Naive thymus-derived CD4-positive, alpha-beta T cell (primary cell): Measurements from ENCODE around the gene SLC43A1. TPM values are rescaled to one million over a fixed set of nuclear protein-coding genes. Genes with fewer than 3 reads are reported as not detected.
A peak's percentile ranks its signal among the peaks of the same experiment; 100 is the strongest.

ENCODE experiments used
- ATAC-seq: fragments of 150-1000 bp; cut with Tn5 transposase; 2 replicates; pipeline ENCODE4 v1.10.0; 2021; ENCODE audit warnings: mild to moderate bottlenecking, moderate library complexity
- CTCF ChIA-PET: fragments of 350-600 bp; sonication (Branson Sonifier 250); formaldehyde crosslinking; loops from one replicate; lab custom pipeline; 2021; ENCODE audit warnings: antibody characterized with exemption; lab: Charles Lee
- POLR2A ChIA-PET: fragments of 350-600 bp; sonication (Branson Sonifier 250); formaldehyde crosslinking; loops from one replicate; lab custom pipeline; 2021; ENCODE audit warnings: antibody characterized with exemption, inconsistent platforms; lab: Charles Lee
- DNase-seq, 9 donors: peaks; one replicate each; pipeline versions ENCODE4 v3.0.0 to v3.0.0-alpha.2; 2020 to 2022; ENCODE audit warnings: mixed read lengths in 1 of 9
- H3K27ac ChIP-seq: one replicate; pipeline ENCODE4 v1.7.0; 2013; ENCODE audit warnings: mild to moderate bottlenecking, low read depth, low read length, moderate library complexity
- H3K27me3 ChIP-seq, 2 donors: one replicate each; pipeline ENCODE4 v1.7.0; 2013; ENCODE audit warnings: low read length in 2 of 2, mild to moderate bottlenecking in 2 of 2, moderate library complexity in 2 of 2; ENCODE audit not compliant: control insufficient read depth in 2 of 2, insufficient read depth in 2 of 2
- H3K36me3 ChIP-seq, 3 experiments: 1 replicate in 2 of 3; 2 replicates in 1 of 3; pipeline ENCODE4 v1.7.0; 2013; ENCODE audit warnings: low read length in 3 of 3, mild to moderate bottlenecking in 3 of 3, moderate library complexity in 1 of 3; ENCODE audit not compliant: insufficient read depth in 3 of 3, control insufficient read depth in 2 of 3
- H3K4me1 ChIP-seq, 2 donors: one replicate each; pipeline ENCODE4 v1.7.0; 2013; ENCODE audit warnings: low read length in 2 of 2, mild to moderate bottlenecking in 2 of 2, moderate library complexity in 1 of 2; ENCODE audit not compliant: control insufficient read depth in 2 of 2, insufficient read depth in 2 of 2
- H3K4me3 ChIP-seq: 2 replicates; pipeline ENCODE4 v1.7.0; 2013; ENCODE audit warnings: mild to moderate bottlenecking, low read length
- H3K9me3 ChIP-seq, 3 experiments: 1 replicate in 2 of 3; 2 replicates in 1 of 3; pipeline ENCODE4 v1.7.0; 2013; ENCODE audit warnings: low read length in 3 of 3; ENCODE audit not compliant: control insufficient read depth in 2 of 3
- H3K27ac Mint-ChIP-seq, 9 donors: one replicate each; pipeline ENCODE4 v1.8.0; 2020 to 2022; ENCODE audit warnings: mixed read lengths in 9 of 9, mild to moderate bottlenecking in 8 of 9, moderate library complexity in 5 of 9, inconsistent platforms in 2 of 9
- H3K27me3 Mint-ChIP-seq, 5 donors: one replicate each; pipeline ENCODE4 v1.8.0; 2021 to 2022; ENCODE audit warnings: mixed read lengths in 5 of 5, mild to moderate bottlenecking in 1 of 5
- H3K36me3 Mint-ChIP-seq, 5 donors: one replicate each; pipeline ENCODE4 v1.8.0; 2020 to 2022; ENCODE audit warnings: mixed read lengths in 5 of 5, mild to moderate bottlenecking in 3 of 5, inconsistent platforms in 1 of 5
- H3K4me1 Mint-ChIP-seq, 7 donors: one replicate each; pipeline ENCODE4 v1.8.0; 2020 to 2022; ENCODE audit warnings: mixed read lengths in 7 of 7, mild to moderate bottlenecking in 3 of 7, inconsistent platforms in 1 of 7
- H3K4me3 Mint-ChIP-seq, 10 donors: one replicate each; pipeline ENCODE4 v1.8.0; 2020 to 2022; ENCODE audit warnings: mild to moderate bottlenecking in 10 of 10, mixed read lengths in 10 of 10, moderate library complexity in 6 of 10, inconsistent platforms in 2 of 10
- H3K9me3 Mint-ChIP-seq, 11 donors: one replicate each; pipeline ENCODE4 v1.8.0; 2020 to 2022; ENCODE audit warnings: mixed read lengths in 11 of 11, mild to moderate bottlenecking in 4 of 11, inconsistent platforms in 1 of 11, moderate library complexity in 1 of 11
- intact Hi-C, 2 donors: fragments of 100-400 bp; cut with micrococcal nuclease; formaldehyde crosslinking; loops; one replicate each; pipeline ENCODE4 v1.15.1; 2023
- polyA plus RNA-seq, 2 donors: library from polyadenylated mRNA; unstranded; fragments of 300-500 nt; fragmentation: Illumina TruSeq; gene quantifications; one replicate each; pipeline ENCODE4 v1.2.3, GENCODE V29; 2021
- total RNA-seq, 6 experiments: library from RNA in 5 of 6; stranded (reverse) in 5 of 6; gene quantifications; 1 replicate in 5 of 6; 2 replicates in 1 of 6; pipeline ENCODE4 v1.2.3 and lab custom pipeline; 2021 to 2026

The SLC43A1 gene
- total and polyA plus RNA-seq, 7 experiments from 2014 or later, result 10.1 to 19.2 (median 15.4) TPM

DNA sequence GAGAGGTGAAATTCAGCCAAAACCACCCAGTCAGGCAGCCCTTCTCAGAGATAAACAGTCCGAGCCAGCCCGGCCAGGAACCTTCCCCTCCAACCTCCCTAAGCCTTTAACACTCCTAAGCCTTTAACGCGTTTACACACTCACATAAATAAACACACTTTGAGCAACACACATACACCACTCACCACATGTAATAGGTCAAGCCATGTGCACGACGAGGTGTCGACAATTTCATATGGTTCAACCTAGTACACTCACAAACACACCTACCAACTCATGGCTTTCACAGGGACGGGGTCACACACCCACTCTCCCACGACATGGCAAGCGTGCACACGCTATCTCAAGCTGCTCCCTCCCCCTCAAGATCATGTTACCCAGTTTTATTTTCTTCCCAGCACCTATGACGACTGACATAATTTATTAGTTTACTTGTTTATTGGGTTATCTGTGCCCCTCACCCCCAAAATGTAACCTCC lies 15.5 kb downstream of the SLC43A1 start:
- Mint-ChIP-seq H3K9me3 (no peaks in the 10 kb centered on the region), H3K27ac (peak overlapping the region in 1 of 9 donors; percentile 20), H3K4me1 (peaks cover 0 to 7% (median 6%) of the 10 kb centered on the region in 7 donors), H3K4me3 (peak overlapping the region in 3 of 10 donors; percentile 1 to 57 (median 36)), H3K27me3 (no peaks in the 10 kb centered on the region), H3K36me3 (peaks cover 0 to 29% (median 7%) of the 10 kb centered on the region in 5 donors)
- no peak overlapping the region for H3K4me3 ChIP-seq
- H3K27me3 ChIP-seq, result no peaks in the 10 kb centered on the region
- ChIA-PET POLR2A (interaction anchor here (1.1 kb wide), 1 partner anchor 30 kb away, joined by 4 read pairs; no protein-coding TSS in a partner anchor), CTCF (interaction anchor here (0.6 to 14.7 kb wide), 2 partner anchors 28 to 211 kb away, joined by 3 to 286 read pairs; partner anchors contain the start of gene TIMM10)
- intact Hi-C loops, result loop anchor here (10.0 kb wide), 2 partner anchors 295 to 1025 kb away; no protein-coding TSS in a partner anchor
- DNase-seq (no peak), ATAC-seq (no peak)
- peaks cover 0 to 24% (median 0%) of the 10 kb centered on the region in 3 experiments for H3K36me3 ChIP-seq
- no peaks in the 10 kb centered on the region for H3K4me1 ChIP-seq
- H3K9me3 ChIP-seq, result no peaks in the 10 kb centered on the region
- no peak overlapping the region for H3K27ac ChIP-seq

DNA sequence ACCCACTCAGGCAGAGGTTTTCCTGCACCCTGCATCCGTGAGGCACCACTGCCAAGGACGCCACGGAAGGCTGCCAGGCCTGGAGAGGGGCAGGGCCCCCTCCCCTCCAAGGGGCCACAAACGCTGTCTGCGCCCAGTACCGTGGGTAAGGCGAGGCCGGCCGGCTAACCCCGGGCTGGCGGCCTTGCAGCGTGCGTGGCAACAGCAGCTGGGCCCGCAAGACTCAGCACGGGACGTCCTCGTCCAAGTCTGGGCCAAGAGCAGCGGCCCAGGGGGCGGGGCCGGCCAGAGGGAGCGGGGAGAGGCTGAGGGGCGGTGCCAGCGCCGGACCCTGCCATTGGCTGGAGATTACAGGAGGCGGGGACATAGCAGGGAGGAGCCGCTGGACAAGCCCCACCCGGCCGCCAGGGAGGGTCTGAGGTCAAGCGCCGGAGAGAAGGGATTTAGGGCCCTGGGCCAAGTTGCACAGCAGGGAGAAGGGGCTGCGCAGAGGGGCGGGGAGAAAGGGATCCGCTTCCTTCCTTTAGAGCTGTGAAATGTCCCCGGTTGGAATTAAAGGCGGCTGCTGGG lies 16.0 kb downstream of the SLC43A1 start:
- Mint-ChIP-seq H3K27ac (no peak overlapping the region), H3K36me3 (peaks cover 0 to 24% (median 7%) of the 10 kb centered on the region in 5 donors)

DNA sequence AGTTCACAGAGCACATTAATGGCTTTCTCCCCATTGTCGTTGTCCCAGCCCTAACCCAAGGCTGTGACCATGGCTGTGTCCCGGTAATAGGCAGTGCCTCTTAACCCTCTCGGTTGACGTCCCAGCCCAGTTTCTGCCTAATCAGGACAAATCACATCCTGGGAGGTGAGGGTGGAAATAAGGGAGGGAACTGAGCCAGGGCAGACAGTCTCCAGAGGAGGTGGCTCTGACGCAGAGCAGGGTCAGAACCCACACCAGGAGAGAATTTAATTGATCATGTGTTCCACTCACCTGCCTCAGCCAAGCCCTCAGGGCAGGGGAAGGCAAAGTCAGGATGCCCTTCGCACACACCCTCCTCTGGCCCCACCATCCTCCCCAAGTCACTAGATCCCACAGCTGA lies 17.0 kb downstream of the SLC43A1 start:
- ChIA-PET POLR2A (no interaction called here), CTCF (interaction anchor here (14.7 kb wide), 1 partner anchor 29 kb away, joined by 286 read pairs; the partner anchor contains the start of gene TIMM10)
- H3K27ac Mint-ChIP-seq, result no peak overlapping the region
- H3K27me3 ChIP-seq, result no peaks in the 10 kb centered on the region
- H3K9me3 Mint-ChIP-seq, result no peaks in the 10 kb centered on the region
- ATAC-seq, result no peak
- no peak overlapping the region for H3K4me3 ChIP-seq
- H3K4me1 ChIP-seq, result peaks cover 0 to 3% of the 10 kb centered on the region in 2 donors
- H3K4me1 Mint-ChIP-seq, result peaks cover 0 to 11% (median 6%) of the 10 kb centered on the region in 7 donors
- H3K27me3 Mint-ChIP-seq, result no peaks in the 10 kb centered on the region
- no peak overlapping the region for H3K27ac ChIP-seq
- intact Hi-C loops, result loop anchor here (10.0 kb wide), 2 partner anchors 296 to 1026 kb away; no protein-coding TSS in a partner anchor
- H3K9me3 ChIP-seq, result no peaks in the 10 kb centered on the region
- H3K36me3 Mint-ChIP-seq, result peaks cover 0 to 22% (median 7%) of the 10 kb centered on the region in 5 donors
- peaks cover 0 to 20% (median 0%) of the 10 kb centered on the region in 3 experiments for H3K36me3 ChIP-seq
- H3K4me3 Mint-ChIP-seq, result no peak overlapping the region
- DNase-seq, result no peak

More for the DNA sequence above, 16.0 kb downstream of the SLC43A1 start:
- Mint-ChIP-seq H3K4me1 (peaks cover 0 to 7% (median 6%) of the 10 kb centered on the region in 7 donors), H3K9me3 (no peaks in the 10 kb centered on the region), H3K27me3 (no peaks in the 10 kb centered on the region), H3K4me3 (peak overlapping the region in 4 of 10 donors; percentile 1 to 57 (median 25))
- Histone ChIP-seq H3K9me3 (no peaks in the 10 kb centered on the region), H3K36me3 (peaks cover 0 to 20% (median 0%) of the 10 kb centered on the region in 3 experiments), H3K4me1 (no peaks in the 10 kb centered on the region), H3K4me3 (no peak overlapping the region), H3K27me3 (no peaks in the 10 kb centered on the region), H3K27ac (no peak overlapping the region)
- ATAC-seq (peak; percentile 93), DNase-seq (peak in 2 of 9 donors; percentile 26 to 62)
- intact Hi-C loops, result loop anchor here (10.0 kb wide), 2 partner anchors 295 to 1025 kb away; no protein-coding TSS in a partner anchor
- ChIA-PET POLR2A (no interaction called here), CTCF (interaction anchor here (14.7 kb wide), 1 partner anchor 28 kb away, joined by 286 read pairs; the partner anchor contains the start of gene TIMM10)

DNA sequence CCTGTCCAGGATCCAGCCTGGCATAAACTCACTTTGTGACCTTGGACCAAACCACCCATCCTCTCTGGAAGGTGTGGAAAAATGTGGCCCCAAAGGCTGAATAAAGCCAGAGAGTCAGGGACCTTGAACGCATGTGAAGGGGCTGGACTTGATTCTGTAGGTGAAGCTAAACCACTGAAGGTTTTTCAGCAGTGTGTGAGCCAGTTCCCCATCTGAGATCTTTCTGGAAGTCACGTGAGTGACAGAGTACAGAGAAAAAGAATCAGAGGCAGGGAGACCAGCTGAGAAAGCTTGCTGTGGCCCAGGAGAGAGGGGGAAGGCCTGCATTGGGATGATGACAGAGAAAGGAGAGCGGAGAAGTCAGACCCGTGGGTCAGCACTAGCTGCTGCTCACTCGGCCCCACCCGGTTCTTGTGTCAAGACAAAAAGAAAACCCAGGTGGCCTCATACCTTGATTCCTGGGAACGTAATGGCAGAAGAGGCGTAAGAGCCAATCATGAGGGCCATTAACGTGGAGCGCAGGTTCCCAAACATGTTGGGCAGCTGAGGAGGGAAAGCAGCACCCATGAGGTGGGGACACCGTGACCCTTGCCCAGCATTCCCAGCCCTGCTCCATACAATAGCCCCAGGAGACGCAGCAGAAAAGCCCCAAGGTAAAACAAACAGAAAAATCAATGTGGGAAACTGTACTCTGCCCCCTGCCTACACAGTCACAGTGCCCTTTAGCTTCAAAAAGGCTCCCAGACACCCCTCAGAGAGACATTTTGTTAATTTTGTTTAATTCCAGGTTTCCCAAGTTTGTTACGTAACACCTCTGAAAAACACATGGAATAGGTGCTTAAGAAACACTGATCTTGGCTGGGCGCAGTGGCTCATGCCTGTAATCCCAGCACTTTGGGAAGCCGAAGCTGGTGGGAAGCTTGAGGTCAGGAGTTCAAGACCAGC lies 17.9 kb downstream of the SLC43A1 start:
- Mint-ChIP-seq H3K36me3 (peaks cover 0 to 22% (median 7%) of the 10 kb centered on the region in 5 donors), H3K27me3 (no peaks in the 10 kb centered on the region), H3K4me3 (no peak overlapping the region), H3K4me1 (peaks cover 0 to 17% (median 6%) of the 10 kb centered on the region in 7 donors), H3K27ac (peak overlapping the region in 1 of 9 donors; percentile 49), H3K9me3 (no peaks in the 10 kb centered on the region)
- CTCF ChIA-PET, result interaction anchor here (0.8 to 14.7 kb wide), 3 partner anchors 23 to 74 kb away, joined by 3 to 286 read pairs (median 5); partner anchors contain the start of gene TIMM10
- H3K4me3 ChIP-seq, result no peak overlapping the region
- no peak for ATAC-seq
- no peaks in the 10 kb centered on the region for H3K9me3 ChIP-seq
- DNase-seq, result no peak
- no peaks in the 10 kb centered on the region for H3K27me3 ChIP-seq
- POLR2A ChIA-PET, result no interaction called here
- no peak overlapping the region for H3K27ac ChIP-seq
- intact Hi-C loops, result loop anchor here (10.0 kb wide), 2 partner anchors 297 to 1027 kb away; no protein-coding TSS in a partner anchor
- peaks cover 0 to 20% (median 0%) of the 10 kb centered on the region in 3 experiments for H3K36me3 ChIP-seq
- peaks cover 0 to 3% of the 10 kb centered on the region in 2 donors for H3K4me1 ChIP-seq

DNA sequence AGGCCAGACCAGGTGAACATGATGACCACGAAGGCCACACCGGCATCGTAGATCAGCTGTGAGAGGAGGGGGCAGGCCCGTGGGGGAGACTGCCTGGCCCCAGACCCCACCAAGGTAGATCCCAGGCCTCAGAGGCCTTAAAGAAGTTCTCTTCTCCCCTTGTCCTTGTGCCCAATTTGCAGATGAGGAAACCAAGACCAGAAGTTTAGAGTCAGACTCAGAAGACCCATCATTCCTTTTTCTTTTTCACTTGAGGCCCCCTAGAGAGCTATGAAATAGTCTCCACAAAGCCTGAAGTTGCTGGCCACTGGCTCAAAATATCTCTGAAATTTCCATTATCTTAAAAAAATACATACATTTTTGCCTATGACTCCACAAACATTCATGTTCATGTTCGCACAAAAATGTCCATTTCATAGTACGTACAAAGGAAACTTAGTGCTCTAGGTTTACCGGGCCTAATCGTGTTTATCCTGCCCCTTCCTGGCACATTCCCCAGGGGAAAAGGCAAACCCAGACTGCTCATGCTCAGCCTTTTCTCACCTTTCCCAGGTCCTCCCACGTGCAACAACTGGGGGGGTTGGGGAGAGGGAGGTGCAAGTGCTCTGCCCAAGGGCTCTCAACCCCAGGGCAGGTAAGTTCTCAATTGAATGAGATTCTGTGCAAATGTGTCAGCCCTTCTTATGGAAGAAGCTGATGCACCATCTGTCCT lies 19.2 kb downstream of the SLC43A1 start:
- POLR2A ChIA-PET, result no interaction called here
- CTCF ChIA-PET, result interaction anchor here (1.5 to 14.7 kb wide), 2 partner anchors 24 to 31 kb away, joined by 3 to 286 read pairs; partner anchors contain the start of gene TIMM10
- H3K27me3 ChIP-seq, result no peaks in the 10 kb centered on the region
- no peaks in the 10 kb centered on the region for H3K9me3 Mint-ChIP-seq
- H3K36me3 Mint-ChIP-seq, result peaks cover 0 to 18% (median 7%) of the 10 kb centered on the region in 5 donors
- no peak overlapping the region for H3K27ac ChIP-seq
- no peak overlapping the region for H3K27ac Mint-ChIP-seq
- DNase-seq, result no peak
- H3K4me3 Mint-ChIP-seq, result no peak overlapping the region
- peaks cover 0 to 17% (median 6%) of the 10 kb centered on the region in 7 donors for H3K4me1 Mint-ChIP-seq
- no peaks in the 10 kb centered on the region for H3K9me3 ChIP-seq
- peaks cover 0 to 20% (median 0%) of the 10 kb centered on the region in 3 experiments for H3K36me3 ChIP-seq
- intact Hi-C loops, result loop anchor here (10.0 kb wide), 2 partner anchors 299 to 1029 kb away; no protein-coding TSS in a partner anchor
- H3K27me3 Mint-ChIP-seq, result no peaks in the 10 kb centered on the region
- no peak overlapping the region for H3K4me3 ChIP-seq
- ATAC-seq, result no peak
- H3K4me1 ChIP-seq, result peaks cover 0 to 3% of the 10 kb centered on the region in 2 donors
